Lower leg skin (tissue), 3 donors: ENCODE measurements around the gene RHOG.

Experiments
- CTCF ChIP-seq, 3 donors: fragments of 450-650 bp; IDR thresholded peaks; one replicate each; pipeline ENCODE4 v1.5.1; 2016; ENCODE audit warnings: antibody characterized with exemption in 3 of 3, mild to moderate bottlenecking in 3 of 3, moderate library complexity in 2 of 3
- POLR2A ChIP-seq, 2 donors: fragments of 450-650 bp; IDR thresholded peaks; one replicate each; pipeline ENCODE4 v1.6.1; 2016 to 2017; ENCODE audit warnings: antibody characterized with exemption in 2 of 2, mild to moderate bottlenecking in 1 of 2, moderate library complexity in 1 of 2

GRCh38 chr11:3833449-3833848 is 7.3 kb downstream of the RHOG start:
- TF ChIP-seq POLR2A (IDR thresholded peaks at IDR 0.05) (no peak), CTCF (IDR thresholded peaks at IDR 0.05) (no peak)
